Activated CD4-positive, alpha-beta T cell treated with anti-CD3 and anti-CD28 coated beads, Interleukin-2, amount 50 U/mL, for 4 hours (primary cell): ENCODE data around the gene SHMT1.
"Not testable (repeated sequence)": the region's sequence is repeated elsewhere in the genome, so short reads cannot be mapped to it uniquely, and the experiment has no call there.

Experiments
- DNase-seq, 2 experiments: peaks; one replicate each; pipeline ENCODE4 v3.0.0-alpha.2; 2020

The SHMT1 gene

DNA sequence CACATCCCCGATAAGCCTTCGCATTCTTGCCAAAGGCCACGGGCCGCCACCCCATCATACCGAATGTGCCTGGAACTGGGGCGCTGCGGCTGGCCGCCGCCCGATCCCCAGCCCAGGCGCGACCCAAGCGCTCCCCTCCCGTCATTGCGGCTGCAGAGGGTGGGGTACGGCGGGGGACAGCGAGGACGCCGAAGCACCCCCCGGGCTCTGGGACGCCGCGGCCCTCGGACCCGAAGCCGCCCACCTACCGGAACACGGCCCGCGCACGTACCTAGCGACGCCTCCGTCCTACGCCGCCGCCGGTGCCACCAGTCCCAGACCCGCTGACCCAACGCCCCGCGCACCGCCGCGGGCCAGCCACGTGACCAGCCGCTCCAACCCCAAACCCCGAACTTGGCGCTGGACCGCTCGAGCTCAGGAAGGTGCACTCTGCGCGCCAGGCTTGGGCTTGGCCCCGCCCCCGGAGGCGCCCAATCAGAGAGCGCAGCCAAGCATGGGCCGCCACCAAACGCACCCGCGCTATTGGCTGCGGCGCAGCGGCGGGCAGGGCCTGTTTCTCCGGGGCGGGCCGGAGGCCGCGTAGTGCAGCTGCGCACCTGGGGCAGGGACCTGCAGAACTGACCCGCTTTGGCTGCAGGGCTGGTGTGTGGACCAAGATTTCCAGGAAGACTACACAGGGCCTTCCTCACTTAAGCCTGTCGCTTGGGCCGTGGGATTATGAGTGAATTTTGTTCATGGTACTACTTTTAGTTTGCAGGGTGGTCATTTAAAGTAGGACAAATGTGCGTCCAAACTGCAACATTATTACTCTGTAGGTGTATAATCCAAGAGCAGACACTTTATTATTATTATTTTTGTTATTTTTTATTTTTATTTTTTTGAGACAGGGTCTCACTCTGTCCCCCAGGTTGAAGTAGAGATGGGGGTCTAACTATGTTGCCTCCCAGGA lies at the start of gene SHMT1:
Gene SHMT1, minus strand, starts transcription at position 450 of the 949 bp plus-strand sequence. CDS start 7,569 bp downstream, outside the sequence.
- DNase-seq: peak; percentile 83 to 84

DNA sequence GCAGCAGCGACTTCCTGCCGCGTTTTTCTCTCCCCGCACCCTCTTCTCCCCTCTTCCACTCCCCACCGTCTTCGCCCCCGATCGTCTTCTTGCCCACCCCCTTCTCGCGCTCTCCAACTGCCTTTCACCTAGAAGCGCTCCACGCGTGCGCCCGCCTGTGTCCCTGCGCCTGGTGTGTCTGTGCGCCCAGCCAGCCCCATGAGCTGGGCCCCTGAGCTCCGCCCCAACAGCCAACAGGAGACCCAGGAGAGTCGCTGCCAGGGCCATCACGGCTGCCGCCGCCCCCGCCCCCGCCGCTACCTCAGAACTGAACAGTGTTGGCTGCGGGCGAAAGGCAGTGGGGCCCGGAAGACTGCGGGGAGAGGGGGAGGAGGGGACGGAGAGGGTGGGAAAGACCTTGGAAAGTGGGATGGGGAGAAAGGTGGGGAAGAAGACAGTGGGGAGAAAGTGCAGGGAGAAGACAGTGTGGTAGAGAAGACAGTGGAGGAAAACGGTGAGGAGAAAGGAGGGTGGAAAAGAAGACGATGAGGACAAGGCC lies 48.7 kb upstream of the SHMT1 start:
- DNase-seq: not testable (repeated sequence)

- DNase-seq: peak in 1 of 2 experiments; percentile 8
Measured at GRCh38 chr17:18411377-18411864, 48.1 kb upstream of the SHMT1 start.

GRCh38 chr17:18410736-18411135 lies 47.4 kb upstream of the SHMT1 start:
- DNase-seq: not testable (repeated sequence)

GRCh38 chr17:18409321-18409720 lies 46.0 kb upstream of the SHMT1 start:
- DNase-seq: not testable (repeated sequence)

- DNase-seq: not testable (repeated sequence)
Measured at GRCh38 chr17:18408906-18409305, 45.6 kb upstream of the SHMT1 start.

DNA sequence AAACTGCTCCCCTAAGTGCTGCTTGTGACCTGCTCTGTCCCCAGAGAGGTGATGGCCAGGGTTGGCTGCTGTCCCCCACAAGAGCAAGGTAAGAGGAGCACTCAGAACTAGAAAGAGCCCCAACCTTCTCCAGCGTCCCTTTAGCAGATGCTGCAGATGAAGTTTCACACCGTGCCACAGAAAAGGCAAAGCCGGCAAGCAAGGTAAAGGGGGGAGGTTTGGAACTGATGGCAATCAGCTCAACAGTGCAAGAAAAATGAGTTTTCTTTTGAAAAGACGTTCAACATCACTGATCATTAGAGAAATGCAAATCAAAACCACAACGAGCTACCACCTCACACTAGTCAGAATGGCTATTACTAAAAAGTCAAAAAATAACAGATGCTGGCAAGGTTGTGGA lies 40.3 kb upstream of the SHMT1 start:
- not testable (repeated sequence) for DNase-seq

DNA sequence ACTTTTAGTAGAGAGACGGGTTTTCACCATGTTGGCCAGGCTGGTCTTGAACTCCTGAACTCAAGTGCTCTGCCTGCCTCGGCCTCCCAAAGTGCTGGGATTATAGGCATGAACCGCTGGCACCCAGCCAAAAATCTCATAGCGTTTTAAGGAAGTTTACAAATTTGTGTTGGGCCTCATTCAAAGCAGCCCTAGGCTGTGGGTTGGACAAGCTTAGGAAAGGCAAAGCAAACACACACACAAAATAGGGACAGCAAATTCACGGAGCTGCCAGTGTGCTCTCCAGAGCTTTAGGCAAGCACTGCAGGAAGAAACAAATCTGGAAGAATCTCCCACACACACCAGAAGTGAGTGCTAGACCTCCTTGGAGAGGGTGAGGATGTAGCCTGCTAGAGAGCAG lies 39.8 kb upstream of the SHMT1 start:
- not testable (repeated sequence) for DNase-seq

DNA sequence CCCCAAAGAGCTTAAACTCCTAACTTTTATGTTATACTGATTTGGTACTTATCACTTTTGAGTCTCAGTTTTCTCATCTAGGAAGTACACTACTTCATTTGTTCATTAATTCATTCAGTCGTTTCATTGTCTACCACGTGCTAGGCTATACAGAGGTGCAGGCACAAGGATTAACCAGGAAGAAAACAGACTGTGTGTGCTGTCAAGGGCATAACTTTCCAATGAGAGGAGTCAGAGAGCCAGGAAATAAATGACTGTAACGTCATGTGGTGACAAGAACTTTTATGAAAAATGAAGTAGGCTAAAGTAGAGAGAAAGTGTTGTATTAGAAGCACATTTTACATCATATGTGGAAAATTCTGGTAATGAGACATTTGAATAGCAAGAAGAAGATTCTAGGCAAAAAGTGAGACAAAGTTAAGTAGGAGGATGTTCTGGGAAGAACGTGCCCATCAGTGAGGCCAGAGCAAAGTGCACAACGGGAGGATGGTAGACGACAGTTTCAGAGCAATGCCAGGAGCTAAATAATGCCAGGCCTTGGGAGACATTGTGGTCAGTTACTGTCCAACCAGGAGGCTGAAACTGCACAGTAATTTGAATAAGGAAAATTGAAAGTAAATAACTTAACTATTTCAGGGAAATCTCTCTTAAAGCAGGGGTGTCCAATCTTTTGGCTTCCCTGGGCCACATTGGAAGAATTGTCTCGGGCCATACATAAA lies 38.7 kb upstream of the SHMT1 start:
- not testable (repeated sequence) for DNase-seq

- not testable (repeated sequence) for DNase-seq
Measured at GRCh38 chr17:18388728-18389127, 25.4 kb upstream of the SHMT1 start.

- not testable (repeated sequence) for DNase-seq
Measured at GRCh38 chr17:18388266-18388665, 24.9 kb upstream of the SHMT1 start.

DNA sequence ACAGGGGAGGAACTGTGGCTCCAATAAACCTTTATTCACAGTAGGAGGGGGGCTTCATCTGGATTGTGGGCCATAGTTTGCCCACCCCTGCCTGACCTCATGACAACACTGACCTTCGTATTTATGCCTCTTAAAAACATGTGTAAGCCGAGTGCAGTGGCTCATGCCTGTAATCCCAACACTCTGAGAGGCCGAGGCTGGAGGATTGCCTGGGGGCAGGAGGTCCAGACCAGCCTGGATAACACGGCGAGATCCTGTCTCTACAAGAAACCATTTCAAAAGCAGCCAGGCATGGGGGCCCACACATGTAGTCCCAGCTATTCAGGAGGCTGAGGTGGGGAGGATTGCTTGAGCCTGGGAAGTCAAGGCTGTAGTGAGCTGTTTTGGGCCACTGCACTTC lies 24.2 kb upstream of the SHMT1 start:
- DNase-seq: not testable (repeated sequence)

DNA sequence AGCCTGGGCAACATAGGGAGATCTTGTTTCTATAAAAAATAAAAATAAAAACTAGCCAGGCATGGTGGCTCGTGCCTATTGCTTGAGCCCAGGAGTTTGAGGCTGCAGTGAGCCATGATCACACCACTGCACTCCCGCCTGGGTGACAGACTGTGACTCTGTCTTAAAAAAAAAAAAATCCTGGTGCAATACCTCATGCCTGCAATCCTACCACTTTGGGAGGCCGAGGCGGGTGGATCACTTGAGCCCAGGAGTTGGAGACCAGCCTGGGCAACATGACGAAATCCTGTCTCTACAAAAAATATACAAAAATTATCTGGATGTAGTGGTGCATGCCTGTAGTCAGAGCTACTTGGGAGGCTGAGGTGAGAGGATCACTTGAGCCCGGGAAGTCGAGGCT lies 20.9 kb upstream of the SHMT1 start:
- DNase-seq: not testable (repeated sequence)

DNA sequence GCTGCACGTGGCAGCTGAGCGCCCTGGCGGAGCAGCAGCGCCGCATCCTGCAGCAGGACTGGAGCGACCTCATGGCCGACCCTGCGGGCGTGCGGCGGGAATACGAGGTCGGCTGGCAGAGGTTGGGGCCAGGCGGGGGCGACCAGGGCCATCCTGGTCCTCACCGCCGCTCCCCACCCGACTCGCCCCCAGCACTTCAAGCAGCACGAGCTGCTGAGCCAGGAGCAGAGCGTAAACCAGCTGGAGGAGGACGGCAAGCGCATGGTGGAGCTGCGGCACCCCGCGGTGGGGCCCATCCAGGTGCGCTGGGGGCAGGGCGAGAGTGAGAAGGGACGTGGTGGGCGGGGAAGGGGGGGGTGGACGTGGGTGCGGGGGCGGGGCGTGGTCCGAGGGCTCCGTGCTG lies 19.7 kb upstream of the SHMT1 start:
- not testable (repeated sequence) for DNase-seq

DNA sequence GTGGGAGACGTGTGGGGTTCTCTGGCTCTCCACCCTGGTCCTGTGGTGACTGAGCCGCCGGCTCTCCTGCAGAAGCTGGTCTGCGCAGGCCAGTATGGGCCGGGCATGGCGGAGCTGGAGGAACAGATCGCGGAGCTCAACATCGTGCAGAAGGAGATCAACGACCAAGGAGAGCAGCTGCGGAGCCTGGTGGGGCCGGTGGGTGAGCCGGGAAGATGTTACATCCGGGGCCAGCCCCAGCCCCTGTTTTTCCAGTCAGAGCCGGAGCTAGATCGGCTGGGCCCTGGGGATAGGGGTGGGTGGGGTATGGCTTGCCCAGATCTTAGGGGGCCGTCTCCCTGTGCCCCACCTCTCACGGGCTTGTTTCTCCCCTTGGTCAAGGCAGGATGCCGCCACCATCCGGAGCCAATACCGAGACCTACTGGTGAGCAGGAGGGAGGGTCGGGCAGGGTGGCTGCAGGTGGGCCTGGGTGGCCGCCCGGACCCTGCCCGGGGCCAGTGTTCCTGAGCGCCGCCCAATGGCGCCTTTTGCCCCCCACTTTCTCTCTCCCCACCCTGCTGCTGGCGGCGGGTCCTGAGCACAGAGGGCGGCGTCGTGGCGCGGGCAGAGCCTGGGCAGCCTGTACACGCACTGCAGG lies 19.2 kb upstream of the SHMT1 start:
- DNase-seq: no peak

GRCh38 chr17:18381953-18382245 lies 18.5 kb upstream of the SHMT1 start:
- DNase-seq: no peak

GRCh38 chr17:18381158-18381952 lies 18.0 kb upstream of the SHMT1 start:
- no peak for DNase-seq

- DNase-seq: no peak
Measured at GRCh38 chr17:18380471-18381157, 17.3 kb upstream of the SHMT1 start.

DNA sequence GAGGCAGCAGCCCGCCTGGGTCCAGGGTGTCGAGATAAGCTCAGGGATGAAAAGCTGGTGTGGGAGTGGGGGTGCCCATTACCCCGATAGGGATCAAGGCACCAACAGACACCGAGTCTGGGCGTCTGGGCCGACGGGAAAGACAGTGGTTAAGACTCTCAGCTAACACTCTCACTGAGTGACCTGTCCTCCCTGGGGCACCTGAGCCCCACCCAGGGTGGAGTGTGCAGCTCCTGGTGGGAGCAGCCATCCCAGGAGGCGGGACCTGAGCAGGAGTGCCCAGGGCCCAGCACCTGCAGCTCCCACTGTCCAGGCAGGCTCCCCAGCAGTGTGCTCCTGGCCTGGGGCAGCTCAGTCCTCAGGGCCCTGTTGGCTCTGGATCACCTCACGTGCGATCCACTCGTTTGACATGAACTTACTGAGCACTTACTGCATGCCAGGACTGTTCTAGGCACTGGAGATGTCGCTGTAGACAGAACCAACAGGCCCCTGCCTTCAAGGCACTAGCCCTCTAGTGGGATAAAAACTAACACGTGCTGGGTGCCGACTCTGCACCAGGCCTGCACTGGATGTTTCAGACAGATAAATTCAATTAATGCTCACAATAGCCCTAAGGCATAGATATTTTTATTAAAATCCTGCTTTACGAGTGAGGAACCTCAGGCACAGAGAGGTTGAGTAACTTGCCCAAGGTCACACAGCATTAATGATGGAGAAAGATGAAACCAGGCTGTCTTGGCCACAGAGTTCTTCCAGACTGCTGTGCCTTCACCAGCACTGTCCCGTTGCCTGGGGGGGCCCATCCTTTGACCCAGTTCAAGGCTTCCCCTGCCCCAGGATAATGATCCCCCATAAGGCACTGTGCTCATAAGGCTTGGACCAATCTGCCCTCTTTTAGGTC lies 16.1 kb upstream of the SHMT1 start:
- no peak for DNase-seq

GRCh38 chr17:18378614-18379013 lies 15.3 kb upstream of the SHMT1 start:
- not testable (repeated sequence) for DNase-seq

GRCh38 chr17:18378205-18378505 lies 14.8 kb upstream of the SHMT1 start:
- DNase-seq: no peak
